HS-5 (cell line): ENCODE measurements around the gene MCM9.

ENCODE experiments used
- DNase-seq: peaks from one replicate; pipeline ENCODE4 v3.0.0-alpha.2; 2012; ENCODE audit warnings: low read depth

Gene MCM9

GRCh38 chr6:118931436-118931835 is 3.5 kb downstream of the MCM9 start:
- no peak for DNase-seq

GRCh38 chr6:118930680-118931079 is 4.3 kb downstream of the MCM9 start:
- no peak for DNase-seq

GRCh38 chr6:118923035-118923434 is 11.9 kb downstream of the MCM9 start:
- no peak for DNase-seq

- no peak for DNase-seq
Observed at GRCh38 chr6:118921084-118921483, 13.9 kb downstream of the MCM9 start.

GRCh38 chr6:118918329-118918725 is 16.6 kb downstream of the MCM9 start:
- DNase-seq = no peak

GRCh38 chr6:118917546-118918328 is 17.2 kb downstream of the MCM9 start:
- DNase-seq = no peak

- DNase-seq = no peak
Observed at GRCh38 chr6:118914598-118914997, 20.4 kb downstream of the MCM9 start.

- DNase-seq = no peak
Observed at GRCh38 chr6:118913161-118913560, 21.8 kb downstream of the MCM9 start.

- no peak for DNase-seq
Observed at GRCh38 chr6:118912646-118913045, 22.3 kb downstream of the MCM9 start.

GRCh38 chr6:118908441-118908840 is 26.5 kb downstream of the MCM9 start:
- DNase-seq = no peak

GRCh38 chr6:118905851-118906250 is 29.1 kb downstream of the MCM9 start:
- DNase-seq = no peak

- DNase-seq = no peak
Observed at GRCh38 chr6:118905084-118905483, 29.9 kb downstream of the MCM9 start.

- no peak for DNase-seq
Observed at GRCh38 chr6:118903691-118904090, 31.3 kb downstream of the MCM9 start.

- DNase-seq = no peak
Observed at GRCh38 chr6:118903138-118903537, 31.8 kb downstream of the MCM9 start.

GRCh38 chr6:118902726-118903125 is 32.2 kb downstream of the MCM9 start:
- DNase-seq = no peak

- DNase-seq = no peak
Observed at GRCh38 chr6:118899948-118900347, 35.0 kb downstream of the MCM9 start.

- no peak for DNase-seq
Observed at GRCh38 chr6:118897386-118897785, 37.6 kb downstream of the MCM9 start.

- DNase-seq = peak; percentile 56
Observed at GRCh38 chr6:118896339-118897136, 38.4 kb downstream of the MCM9 start.

- DNase-seq = no peak
Observed at GRCh38 chr6:118895859-118896258, 39.1 kb downstream of the MCM9 start.

- DNase-seq = no peak
Observed at GRCh38 chr6:118895261-118895560, 39.7 kb downstream of the MCM9 start.

GRCh38 chr6:118894425-118895260 is 40.3 kb downstream of the MCM9 start:
- no peak for DNase-seq

GRCh38 chr6:118893807-118894424 is 41.0 kb downstream of the MCM9 start, which contains the start of gene ASF1A:
Gene ASF1A (plus strand): TSS chr6:118894152. CDS start chr6:118894414, 262 bp downstream.
- DNase-seq = peak; percentile 95
